Fibroblast of gingiva (primary cell): ENCODE results near the gene AUNIP.
A peak's percentile ranks its signal among the peaks of the same experiment; 100 is the strongest.
"Not testable (repeated sequence)": the region's sequence is repeated elsewhere in the genome, so short reads cannot be mapped to it uniquely, and the experiment has no call there.

Experiments
- DNase-seq: peaks from one replicate; pipeline ENCODE4 v3.0.0-alpha.2; 2011; ENCODE audit warnings: low read depth

The AUNIP gene

DNA sequence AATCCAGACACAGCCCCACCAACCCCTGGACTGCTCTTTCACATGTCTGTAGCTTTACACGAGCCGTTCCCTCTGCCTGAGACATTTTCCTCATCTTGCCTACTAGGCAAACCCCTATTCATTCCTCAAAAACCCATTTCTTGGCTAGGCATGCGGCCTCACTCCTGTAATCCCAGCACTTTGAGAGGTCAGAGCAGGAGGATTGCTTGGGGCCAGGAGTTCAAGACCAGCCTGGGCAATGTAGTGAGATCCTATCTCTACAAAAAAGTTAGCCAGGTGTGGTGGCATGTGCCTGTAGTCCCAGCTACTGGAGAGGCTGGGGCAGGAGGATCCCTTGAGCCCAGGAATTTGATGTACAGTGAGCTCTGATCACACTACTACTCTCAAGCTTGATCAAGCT is 5.2 kb upstream of the AUNIP start:
- DNase-seq: no peak

DNA sequence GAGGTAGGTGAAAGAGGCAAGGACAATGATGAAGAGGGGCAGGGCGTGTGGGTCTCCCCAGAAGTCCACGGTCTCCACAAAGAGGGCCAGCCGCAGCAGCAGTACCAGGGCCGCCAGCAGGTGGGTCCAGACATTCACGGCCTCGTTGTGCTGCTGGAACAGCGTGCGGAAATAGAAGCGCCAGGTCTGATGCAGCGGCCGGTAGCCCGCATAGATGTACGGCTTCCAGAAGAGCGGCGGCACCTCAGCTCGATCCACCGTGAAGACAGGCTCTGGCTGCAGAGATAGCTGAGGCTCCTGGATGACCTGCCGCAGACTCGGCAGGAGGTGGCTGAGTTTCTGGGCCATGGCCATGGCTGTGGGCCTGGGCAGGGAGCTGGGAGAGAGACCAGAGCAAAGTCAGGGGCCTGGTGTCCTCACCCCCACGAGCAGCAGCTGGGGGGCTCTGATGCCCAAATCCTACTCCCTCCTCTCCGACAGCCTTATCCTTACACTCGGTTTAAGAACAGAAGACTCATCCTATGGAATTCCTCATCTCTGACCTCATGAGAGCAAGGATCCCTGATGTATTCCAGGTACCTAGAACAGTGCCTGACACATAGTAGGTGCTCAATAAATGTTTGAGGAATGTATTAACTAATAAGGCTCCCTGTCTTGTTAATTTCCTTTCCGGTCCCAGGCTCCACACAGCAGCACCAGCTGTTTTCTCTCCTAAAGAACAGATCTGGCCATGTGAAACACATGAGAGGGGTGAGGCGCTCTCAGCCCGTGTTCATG is 4.4 kb upstream of the AUNIP start:
- DNase-seq: no peak

DNA sequence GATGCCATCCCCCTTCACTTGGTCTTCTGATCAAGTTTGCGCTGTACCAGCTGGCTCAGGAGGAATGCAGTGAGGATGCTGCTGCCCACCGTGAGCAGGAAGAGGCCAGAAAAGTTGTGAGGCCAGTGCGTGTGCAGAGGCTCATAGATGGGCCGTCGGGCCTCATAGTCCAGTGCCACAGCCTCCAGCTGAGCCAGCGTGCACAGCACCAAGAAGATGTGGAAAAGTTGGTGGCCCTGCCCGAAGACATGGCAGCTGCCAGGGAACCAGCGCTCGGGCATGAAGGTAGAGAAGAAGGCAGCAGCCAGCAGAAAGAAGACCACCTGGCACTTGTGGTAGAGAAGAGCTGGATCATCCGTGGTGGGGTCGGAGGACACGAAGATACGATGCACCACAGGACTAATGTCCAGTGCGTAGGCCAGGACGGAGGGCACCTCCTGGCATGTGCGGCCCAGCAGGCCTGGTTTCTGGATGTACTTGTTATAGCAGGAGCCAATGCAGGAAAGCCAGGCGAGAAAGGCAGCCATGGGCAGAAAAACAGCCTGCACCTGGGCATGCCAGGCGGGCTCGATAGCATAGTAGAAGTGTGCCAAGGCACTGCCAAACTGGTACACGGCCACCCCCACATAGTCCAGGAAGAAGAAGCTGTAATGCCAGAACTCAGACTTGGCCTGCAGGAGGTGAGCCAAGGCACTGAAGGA is 3.7 kb upstream of the AUNIP start:
- DNase-seq: no peak

DNA sequence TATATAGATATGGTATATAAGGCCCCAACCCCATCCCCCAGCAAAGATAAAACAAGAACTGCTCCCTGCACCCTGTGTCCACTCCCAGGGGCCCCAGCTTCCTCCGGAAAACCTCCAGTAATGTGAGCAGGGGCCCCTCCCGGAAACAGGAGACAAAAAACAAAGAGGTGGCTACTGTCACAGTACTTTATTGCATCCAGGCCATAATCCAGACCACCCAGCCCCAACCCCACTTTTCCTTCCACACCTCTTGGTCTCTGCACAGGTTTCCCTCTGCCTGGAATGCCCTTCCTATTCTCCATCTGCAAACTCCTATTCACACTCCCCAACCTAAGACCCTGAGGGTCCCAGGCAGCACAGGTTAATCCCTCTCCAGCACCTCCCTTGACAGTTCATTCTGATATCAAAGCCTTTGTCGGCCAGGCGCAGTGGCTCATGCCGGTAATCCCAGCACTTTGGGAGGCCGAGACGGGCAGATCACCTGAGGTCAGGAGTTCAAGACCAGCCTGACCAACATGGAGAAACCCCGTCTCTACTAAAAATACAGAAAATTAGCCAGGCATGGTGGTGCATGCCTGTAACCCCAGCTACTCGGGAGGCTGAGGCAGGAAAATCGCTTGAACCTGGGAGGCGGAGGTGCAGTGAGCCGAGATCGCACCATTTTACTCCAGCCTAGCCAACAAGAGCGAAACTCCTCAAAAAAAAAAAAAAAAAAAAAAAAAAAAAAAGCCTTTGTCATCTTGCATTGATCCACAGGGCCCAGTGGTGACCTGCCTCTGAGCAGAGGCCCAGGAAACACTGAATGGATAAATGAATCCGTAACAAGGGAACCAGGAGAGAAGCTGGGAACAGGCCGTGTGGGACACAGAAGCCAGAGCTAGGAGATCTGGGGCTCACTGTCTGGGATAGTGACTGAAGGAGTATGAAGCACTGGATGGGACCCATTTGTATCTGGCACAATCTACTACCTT is 2.3 kb upstream of the AUNIP start:
- DNase-seq: no peak

DNA sequence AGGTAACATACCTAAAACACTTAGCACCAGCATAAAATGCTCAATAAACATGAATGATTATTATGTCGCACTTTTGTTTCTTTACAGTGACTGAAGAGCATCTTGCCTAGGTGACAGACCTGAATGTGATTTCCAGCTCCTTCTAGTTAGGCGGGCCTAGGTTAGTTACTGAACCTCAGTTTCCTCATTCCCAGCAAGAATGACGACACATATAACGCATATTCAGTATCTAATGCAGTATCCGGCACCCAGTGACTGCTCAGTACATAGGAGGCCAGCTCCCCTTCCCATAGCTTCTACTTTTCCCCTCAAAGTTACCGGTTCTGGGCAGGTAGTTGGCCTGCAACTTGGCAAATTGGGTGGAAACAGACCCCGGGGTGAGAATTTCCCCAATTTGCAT is 763 bp downstream of the AUNIP start:
- DNase-seq: no peak

DNA sequence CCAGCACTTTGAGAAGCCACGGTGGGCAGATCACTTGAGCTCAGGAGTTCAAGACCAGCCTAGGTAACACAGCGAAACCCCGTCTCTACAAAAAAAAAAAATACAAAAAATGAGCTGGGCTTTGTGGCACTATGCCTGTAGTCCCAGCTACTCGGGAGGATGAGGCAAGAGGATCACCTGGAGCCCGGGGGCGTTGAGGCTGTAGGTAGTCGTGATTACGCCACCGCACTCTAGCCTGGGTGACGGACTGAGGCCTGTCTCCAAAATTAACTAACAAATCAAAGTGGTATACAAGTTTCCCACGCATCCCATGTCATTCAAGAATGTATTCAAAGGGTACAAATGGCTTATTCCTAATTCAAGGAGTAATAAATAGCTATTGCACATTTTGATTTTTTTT is 2.4 kb downstream of the AUNIP start:
- DNase-seq: no peak

DNA sequence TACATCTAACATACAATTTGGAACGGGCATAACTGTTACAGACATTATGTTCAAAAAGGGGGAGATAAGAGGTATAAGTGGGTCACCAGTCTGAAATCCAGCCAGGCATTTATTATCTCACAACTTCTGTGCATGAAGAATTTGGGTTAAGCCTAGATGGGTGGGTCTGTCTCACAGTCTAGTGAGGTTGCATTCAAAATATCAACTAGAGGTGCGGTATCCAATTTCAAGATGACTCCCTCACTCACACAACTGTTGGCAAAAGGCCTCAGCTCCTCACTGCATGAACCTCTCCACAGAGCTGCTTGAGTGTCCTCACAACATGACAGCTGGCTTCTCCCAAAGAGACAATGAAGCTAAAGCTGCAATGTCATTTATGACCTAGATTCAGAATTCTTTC is 4.7 kb downstream of the AUNIP start:
- no peak for DNase-seq

DNA sequence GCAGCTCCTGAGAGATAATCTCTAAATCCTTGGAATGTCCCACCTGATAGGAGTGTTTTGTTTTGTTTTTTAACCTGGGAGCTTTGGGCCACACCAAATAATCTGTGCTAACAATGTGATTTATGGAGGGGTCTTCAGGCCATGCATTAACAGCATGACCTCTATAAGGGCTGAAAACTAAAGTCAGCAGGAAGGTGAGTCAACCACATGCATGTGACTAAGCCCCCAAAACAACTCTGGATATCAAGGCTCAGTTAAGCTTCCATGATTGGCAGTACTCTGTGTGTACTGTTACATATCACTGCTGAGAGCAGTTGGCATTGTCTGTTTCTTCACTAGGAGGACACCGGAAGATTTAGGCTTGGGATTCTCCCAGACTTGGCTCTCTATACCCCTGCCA is 10.7 kb downstream of the AUNIP start:
- no peak for DNase-seq

DNA sequence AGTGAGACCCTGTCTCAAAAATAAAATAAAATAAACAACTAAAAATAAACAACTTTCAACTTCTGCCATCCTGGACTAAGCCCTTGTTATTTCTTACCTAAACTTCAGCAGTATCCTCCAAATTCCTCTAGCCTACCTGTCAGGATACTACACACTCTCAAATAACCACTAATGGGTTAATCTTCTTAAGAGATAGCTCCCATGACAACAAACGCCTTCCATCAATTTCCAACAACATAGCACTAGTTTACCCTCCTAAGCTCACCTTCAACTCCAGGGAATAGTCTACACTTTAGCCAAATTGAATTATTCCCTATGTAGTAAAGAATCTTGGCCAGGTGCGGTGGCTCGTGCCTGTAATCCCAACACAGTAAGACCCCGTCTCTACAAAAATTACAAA is 11.3 kb downstream of the AUNIP start:
- DNase-seq: no peak

DNA sequence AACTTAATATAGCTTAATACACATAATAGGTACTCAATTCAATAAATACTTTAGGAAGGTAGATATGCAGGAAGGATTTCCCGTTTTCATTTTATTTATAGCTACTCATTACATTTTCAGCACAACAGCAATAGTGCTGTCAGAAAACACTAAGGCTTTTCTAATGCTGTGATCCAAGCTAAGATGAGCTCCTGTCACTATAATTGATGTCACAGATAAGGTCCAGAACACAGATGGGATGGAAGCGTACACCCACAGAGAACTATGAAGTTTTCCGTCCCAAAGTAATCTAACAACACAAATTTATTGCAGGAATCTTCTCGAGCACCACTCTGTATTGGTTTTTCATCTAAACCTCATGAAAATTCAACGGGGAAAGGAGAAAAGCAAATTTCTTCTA is 13.6 kb downstream of the AUNIP start:
- no peak for DNase-seq

DNA sequence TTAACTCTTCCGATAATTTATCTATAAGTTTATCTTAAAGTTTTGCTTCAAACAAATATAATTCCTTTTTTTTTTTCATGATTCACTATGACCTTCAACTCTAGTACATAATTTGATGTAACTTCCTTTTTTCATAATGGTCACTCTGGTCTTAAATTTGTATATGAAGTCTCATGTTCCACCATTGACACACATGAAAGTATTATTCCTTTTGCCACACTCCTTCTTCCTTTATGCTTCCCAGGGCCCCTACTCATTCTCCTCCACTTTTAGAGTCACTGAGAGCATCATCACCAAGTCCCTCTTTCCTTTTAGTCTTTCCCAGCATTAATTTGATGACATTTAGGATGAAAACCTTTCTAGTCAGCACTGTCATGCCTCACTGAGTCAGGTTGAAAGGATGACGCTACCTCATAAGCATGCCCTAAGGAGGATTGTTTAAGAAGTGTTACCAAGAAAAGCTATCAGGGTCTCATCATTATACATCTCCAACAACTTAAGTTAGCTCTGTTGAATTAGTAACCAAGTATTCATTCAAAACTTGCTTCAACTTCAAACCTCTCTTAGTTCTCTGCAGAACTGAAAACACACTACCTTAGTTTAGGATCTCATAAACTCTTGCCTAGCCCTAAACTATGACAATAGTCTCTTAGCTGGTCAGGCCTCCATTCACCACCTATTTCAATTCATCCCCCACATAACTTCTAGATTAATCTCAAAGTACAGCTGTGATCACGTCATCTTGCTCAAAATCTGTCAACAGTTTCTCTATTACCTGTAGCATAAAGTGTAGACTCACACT is 14.5 kb downstream of the AUNIP start:
- DNase-seq: no peak

DNA sequence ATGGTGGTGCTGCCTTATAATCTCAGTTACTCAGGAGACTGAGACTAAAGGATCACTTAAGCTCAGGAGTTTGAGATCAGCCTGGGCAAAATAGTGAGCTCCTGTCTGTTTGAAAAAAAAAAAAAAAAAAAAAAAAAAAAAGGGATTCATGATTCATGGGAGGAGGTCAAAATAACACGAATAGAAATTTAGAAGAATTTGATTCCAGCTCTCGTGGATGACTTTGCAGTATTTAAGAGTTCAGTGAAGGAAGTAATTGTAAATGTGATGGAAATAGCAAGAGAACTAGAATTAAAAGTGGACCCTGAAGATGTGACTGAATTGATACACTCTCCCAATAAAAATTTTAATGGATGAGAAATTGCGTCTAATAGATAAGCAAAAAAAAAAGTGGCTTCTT is 15.8 kb downstream of the AUNIP start:
- no peak for DNase-seq

DNA sequence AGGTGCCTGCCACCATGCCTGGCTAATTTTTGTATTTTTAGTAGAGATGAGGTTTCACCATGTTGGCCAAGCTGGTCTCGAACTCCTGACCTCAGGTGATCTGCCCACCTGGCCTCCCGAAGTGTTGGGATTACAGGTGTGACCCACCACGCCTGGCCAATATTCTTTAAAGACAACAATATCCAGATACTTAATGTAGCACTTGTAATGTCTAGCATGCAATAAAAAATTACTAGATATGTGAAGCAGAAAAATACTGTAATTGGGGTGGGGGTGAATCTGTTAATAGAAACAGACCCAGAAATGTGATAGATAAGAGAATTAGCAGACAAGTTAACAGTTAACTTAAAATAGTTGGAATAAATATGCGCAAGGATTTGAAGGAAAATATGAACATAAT is 19.4 kb downstream of the AUNIP start:
- not testable (repeated sequence) for DNase-seq

DNA sequence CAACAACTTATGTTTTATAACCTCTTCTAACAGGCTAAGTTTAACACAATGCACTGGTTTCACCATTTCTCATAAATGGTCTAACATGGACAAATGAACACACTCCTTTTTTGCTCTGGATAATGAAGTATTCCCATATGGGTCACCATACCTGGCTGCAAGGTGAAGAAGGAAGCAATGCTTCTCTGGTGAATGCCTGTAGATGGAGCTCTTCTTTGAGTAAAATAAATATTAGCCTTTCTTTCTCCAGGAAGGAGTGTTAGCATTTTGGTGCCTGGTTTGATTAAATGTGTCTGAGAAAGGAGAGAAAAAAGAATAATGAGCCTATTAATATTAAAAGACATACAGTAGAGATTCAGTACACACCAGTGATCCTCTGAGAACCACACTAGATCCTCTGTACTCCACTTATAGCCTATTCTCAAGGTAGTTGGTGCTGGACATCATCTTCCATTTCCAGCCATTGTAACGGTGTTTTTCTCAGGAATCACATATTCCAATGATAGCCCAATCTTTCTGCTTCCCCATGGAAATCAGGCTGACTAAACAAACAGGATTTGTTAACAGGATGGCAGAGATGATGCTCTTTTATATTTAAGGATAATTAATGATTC is 21.9 kb downstream of the AUNIP start:
- DNase-seq: no peak

DNA sequence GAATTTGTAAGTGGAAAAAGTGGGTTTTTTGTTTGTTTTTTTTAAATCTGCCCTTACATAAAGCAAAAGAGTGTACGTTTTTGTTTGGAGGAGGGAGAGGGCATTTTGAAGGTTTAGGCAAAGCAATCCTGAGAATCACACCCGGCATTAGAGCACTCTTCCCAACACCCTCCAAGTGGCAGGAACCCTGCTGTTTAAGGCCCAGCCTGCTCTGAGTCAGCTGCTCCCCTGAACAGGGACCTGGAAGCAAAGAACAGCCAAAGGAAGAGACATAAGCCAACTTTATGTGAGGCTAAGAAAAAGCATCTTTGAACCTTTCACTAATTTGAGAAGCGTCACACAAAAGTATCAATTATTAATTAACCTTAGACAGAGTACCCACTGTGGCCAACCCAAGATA is 22.6 kb downstream of the AUNIP start:
- no peak for DNase-seq

DNA sequence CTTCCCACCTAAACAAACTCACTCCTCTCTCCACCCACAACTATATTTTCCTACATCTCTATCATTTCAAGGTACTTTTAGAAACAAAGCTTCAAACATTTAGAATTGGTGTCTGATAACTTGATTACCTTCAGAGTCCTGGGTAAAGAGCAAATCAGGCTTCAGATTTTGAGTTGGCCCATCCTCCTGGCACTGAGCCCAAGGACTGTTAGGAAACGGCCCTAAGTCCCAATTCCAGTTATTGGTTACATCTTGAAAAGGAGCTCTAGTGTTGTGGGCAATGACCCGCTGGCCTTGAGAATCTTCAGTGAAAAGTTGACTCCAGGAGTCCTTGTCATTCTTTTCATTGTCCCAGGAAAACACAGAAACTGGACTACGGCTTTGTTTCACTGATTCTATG is 24.4 kb downstream of the AUNIP start:
- DNase-seq: peak; percentile 32

DNA sequence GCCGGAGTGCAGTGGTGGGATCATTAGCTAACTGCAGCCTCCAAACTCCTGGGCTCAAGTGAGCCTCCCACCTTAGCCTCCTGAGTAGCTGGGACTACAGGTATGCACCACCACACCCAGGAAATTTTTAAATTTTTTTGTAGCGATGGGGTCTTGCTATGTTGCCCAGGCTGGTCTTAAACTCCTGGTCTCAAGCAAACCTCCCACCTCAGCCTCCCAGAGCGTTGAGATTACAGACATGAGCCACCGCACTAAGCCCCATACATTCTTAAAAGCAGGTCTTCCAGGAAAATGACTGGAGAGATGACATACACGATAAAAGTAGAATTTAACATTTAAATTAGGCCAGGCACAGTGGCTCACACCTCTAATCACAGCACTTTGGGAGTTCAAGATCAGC is 26.1 kb downstream of the AUNIP start:
- no peak for DNase-seq

DNA sequence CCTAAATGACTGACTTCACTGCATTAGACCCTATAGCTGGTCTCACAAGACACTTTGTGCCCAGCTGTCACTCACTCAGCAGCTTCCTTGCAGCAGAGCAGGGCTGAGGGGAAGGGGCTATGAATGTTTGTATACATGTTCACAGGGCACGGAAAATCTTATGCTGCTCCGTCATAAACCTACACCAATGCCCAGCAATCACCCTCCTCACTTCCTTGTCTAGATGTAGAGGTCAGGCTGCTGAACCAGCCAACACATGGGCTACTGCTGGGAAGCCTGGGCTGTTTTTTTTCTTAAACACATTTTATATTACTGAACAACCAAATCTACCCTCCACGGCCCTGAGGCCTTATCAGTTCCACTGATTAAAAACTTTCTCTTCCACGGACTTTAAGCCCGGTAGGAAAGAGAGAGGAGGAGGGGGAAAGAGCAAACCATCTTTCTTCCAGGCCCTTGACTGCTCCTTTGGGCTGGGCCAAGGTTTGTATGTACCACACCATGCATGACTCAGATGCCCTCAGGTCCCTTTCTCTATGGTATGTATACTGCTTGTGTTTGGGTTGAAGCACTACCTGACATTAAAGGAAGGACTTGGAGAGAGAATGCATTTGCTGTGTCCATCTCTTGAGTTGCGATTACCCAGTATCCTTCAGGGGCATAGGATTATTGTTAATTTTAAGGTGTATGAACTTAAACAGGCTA is 26.8 kb downstream of the AUNIP start:
- no peak for DNase-seq

DNA sequence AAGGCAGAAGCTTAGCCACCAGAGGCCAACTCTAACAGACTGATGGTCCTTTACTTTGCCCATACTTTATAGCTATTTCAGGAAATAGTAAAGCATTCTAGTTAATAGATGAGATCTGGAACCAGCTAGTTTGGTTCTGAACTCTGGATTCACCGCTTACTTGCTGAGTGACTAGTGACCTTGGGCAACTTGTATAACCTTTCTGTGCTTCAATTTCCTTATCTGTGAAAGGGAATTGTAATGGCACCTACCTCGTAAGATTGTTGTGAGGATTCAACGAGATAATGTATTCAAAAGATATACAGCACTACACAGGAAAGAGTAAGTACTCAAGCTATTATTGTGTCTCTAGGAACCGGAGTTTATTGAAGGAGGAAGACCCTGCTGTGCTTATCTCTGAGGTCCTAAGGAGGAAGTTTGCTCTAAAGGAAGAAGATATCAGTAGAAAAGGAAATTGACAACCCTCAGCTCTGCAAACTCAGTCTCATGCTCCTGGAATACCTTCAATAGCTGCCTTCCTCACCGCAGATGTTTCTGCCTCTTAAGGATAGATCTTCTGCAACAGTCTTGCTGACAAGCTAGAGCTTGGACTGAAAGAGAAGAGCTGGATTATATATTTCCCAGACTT is 27.6 kb downstream of the AUNIP start:
- no peak for DNase-seq

DNA sequence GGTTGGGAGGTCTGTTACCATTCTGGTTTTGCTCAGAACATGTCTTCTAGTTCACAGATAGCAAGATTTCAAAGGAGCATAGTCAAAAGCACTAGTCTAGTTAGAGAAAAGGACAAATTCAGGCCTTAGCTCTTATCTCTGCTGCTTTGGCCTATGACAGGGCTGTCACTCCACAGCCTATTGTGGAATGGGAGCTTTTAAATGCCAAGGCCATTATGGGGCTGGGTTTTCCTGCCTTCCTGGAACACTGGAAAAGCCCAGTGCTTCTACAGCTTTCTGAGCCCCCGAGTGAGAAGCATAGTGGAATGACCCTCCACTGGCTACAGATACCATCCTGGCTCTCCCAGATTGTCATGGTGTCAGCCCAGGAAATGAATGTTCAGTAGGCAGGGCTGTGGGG is 30.2 kb downstream of the AUNIP start:
- no peak for DNase-seq
